NCI-H345 treated with DMSO at 0.1 percent for 48 hours (cell line): ENCODE measurements around the gene SLC5A2.

Experiments
- DNase-seq: peaks from one replicate; lab custom pipeline; 2025; ENCODE audit not compliant: unreplicated experiment; lab: John Stamatoyannopoulos, UW

Gene SLC5A2

DNA sequence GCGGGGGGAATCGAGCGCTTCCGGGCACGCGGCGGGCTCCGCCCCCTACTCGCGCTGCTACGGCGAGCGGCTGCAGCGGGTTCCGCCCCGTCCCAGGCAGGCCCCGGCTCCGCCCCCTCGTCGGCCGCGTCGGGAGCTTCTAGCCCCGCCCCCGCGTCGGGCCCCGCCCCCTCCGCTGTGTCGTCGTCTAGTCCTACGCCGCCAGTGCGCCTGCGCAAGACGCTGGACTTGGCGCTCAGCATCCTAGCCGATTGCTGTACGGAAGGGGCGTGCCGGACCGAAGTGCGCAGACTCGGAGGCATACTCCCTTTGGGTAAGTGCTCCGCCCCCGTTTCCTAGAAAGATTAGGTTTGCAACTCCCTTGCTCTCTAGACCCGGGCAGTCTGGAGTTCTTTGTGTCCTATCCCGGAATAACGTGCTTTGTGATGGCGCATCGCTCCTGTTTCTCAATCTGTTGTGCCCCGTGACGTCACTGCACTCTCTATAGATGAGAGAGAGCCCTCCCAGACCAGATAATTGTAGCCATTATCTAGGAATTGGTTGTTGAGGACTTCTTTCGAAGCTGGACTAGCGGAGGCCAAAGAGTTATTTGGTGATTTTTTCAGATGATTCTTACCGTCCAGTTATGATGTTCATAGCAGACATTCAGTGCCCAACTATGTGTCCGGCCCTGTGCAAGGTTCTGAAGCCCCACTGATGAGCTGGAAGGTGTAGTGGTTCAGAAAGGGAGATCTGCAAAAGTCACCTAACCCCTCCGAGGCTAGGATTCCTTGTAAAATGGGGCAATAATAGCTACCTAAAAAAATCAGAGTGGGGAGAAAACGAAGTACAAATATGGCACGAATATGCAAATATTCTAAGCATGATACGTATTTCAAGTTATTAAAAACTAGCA lies 23.0 kb upstream of the SLC5A2 start:
- peak; percentile 100 for DNase-seq

DNA sequence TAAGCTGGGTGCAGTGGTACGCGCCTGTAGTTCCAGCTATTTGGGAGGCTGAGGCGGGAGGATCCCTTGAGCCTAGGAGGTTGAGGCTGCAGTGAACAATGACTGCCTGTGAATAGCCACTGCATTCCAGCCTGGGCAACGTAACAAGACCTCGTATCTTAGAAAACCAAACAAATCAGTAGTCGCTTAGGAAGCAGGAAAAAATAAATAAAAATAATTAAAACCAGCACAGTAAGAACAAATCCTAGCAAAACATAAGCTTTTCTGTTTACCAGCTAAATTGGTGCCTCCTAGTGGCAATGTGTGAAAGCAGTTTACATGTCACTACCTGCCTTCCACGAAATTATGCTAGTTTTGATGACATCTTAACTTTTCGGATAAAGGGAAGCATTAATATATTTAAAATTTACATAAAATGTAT lies 22.3 kb upstream of the SLC5A2 start:
- DNase-seq = peak; percentile 52

GRCh38 chr16:31461201-31461920 lies 21.6 kb upstream of the SLC5A2 start:
- no peak for DNase-seq

- no peak for DNase-seq
Measured at GRCh38 chr16:31461921-31462804, 20.8 kb upstream of the SLC5A2 start.

DNA sequence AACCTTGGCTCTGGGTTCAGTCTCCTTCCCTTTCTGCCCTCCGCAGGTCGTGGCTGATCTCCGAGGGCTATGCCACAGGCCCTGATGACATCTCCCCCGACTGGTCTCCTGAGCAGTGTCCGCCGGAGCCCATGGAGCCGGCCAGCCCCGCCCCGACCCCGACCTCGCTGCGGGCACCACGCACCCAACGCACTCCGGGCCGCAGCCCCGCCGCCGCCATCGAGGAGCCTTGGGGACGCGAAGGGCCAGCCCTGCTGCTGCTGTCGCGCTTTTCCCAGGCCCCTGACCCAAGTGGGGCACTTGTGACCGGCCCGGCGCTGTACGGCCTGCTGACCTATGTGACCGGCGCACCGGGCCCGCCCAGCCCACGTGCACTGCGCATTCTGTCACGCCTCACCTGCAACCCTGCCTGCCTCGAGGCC lies 18.6 kb upstream of the SLC5A2 start:
- no peak for DNase-seq

DNA sequence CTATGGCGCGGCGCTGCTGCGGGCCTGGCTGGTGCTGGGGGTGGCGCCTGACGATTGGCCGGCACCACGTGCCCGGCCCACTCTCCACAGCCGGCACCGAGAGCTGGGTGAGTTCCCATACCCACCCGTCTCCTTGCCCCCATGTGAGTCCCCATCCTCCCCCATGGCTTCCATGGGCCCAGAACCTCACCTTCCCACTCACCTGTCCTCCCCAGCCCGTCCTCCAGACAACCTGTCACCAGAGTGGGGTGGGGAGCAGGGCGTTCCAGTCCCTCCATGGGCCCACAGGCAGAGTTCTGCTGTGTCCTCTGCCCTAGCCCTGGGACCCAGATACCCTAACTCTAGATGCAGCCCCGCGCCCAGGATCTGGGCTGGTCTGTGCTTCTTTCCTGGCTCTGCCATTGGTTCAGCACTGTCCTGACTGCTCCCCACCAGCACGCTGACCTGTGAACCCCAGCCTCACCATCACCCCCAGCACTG lies 18.1 kb upstream of the SLC5A2 start:
- no peak for DNase-seq

DNA sequence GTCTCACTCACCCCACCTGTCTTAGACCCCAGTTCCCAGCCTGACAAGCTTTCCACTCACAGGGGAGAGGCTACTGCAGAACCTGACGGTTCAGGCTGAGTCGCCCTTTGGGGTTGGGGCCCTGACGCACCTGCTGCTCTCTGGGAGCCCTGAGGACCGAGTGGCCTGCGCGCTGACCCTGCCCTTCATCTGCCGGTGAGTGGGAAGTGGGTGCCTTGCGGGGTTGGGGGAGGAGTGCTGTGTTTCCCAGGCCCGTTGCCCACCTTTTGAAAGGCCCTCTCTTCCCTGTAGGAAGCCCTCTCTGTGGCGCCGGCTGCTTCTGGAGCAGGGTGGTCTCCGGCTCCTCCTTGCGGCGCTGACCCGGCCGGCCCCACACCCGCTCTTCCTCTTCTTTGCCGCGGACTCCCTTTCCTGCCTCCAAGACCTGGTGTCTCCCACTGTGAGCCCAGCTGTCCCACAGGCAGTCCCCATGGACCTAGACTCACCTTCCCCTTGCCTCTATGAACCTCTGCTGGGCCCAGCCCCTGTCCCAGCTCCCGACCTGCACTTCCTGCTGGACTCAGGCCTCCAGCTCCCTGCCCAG lies 17.0 kb upstream of the SLC5A2 start:
- no peak for DNase-seq

DNA sequence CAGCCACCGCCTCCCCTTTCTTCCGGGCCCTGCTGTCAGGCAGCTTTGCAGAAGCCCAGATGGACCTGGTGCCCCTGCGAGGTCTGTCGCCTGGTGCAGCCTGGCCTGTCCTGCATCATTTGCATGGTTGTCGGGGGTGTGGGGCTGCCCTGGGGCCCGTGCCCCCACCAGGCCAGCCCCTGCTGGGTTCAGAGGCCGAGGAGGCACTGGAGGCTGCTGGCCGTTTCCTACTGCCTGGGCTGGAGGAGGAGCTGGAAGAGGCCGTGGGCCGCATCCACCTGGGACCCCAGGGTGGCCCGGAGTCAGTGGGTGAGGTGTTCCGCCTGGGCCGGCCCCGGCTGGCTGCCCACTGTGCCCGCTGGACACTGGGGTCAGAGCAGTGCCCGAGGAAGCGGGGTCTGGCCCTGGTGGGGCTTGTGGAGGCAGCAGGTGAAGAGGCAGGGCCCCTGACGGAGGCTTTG lies 16.5 kb upstream of the SLC5A2 start:
- DNase-seq = no peak

DNA sequence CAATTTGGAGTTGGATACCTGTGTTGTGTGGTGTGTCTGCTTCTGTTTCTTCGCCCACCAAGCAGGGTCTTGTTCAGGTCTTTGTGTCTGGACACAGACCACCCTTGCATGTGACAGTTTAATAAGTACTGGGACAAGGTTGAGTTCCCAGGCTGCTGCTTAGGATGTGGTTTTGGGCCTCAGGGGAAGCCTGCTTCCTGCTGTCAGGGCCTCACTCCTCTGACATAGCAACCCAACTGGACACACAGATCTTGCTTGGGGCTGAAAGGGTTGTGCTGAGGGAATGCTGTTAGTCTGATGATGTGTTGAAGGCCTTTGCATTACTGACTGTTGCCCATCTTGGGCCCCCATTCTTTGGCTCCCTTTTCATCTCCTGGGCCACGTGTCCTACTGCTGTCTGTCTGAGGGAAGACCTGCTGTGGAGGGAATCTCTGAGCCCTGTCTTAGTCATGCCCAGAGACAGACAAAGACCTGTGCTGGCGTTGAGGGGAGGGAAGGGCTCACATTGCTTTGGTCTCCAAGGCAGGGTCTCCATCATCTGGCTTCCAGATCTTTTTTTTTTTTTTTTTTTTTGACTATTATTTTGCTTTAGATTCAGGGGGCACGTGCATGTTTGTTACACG lies 15.7 kb upstream of the SLC5A2 start:
- DNase-seq = no peak

- no peak for DNase-seq
Measured at GRCh38 chr16:31467858-31468257, 15.1 kb upstream of the SLC5A2 start.

GRCh38 chr16:31470615-31471014 lies 12.3 kb upstream of the SLC5A2 start:
- no peak for DNase-seq

DNA sequence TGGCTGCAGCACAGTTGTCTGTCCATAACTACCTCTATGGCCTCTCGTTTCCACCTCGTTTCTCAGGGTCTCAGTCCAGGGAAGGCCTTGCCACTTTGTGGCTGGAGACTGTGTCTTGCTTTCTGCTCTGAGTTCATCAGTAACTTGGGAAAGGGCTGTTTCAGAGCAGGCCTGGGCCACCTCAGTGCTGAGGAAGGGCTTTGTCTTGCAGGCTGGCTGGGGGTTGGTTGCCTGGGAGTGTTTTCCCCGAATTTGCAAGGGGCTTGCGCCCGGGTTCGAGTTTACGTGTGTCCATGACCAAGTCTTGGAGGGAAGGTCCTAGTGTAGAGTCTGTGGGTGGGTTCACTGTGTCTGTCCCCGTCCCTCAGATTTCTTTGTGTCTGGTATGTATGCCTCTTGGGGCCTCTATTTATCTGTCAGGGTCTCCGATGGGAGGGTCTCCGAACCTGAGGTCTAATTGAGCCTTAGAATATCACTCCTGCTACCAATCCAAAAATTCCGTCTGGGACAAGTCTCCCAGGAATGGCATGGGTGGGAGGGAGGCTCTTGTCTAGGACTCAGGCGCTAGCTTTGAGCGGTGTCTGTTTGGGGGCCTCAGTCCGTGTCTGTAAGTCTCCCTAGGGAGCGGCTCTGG lies 11.6 kb upstream of the SLC5A2 start:
- no peak for DNase-seq

GRCh38 chr16:31471875-31472708 lies 10.8 kb upstream of the SLC5A2 start, which contains the start of gene TGFB1I1:
TSS of gene TGFB1I1 (plus strand) at chr16:31472152. CDS start at chr16:31472189, 37 bp downstream.
- no peak for DNase-seq

- DNase-seq = peak; percentile 43
Measured at GRCh38 chr16:31472709-31473203, 10.2 kb upstream of the SLC5A2 start.

DNA sequence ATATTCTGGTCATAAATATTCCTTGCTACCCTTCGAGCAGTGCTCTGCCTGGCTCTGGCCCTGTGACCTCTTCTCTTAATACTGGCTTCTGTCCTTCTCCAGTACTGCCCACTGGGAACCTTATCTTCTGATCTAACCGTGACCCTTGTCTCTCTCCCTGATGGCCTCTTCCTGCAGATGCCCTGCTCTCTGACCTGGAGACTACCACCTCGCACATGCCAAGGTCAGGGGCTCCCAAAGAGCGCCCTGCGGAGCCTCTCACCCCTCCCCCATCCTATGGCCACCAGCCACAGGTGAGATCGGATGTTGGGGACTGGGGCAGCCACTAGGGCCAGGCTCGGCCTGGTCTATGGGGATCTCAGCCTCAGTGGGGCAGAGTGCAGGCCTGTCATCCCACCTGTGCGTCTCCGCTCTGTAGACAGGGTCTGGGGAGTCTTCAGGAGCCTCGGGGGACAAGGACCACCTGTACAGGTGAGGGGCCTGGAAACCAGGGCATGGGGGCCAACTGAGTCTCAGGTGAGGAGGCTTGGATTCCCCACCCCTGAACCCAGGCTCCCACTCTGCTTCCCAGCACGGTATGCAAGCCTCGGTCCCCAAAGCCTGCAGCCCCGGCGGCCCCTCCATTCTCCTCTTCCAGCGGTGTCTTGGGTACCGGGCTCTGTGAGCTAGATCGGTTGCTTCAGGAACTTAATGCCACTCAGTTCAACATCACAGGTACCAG lies 9.5 kb upstream of the SLC5A2 start:
- DNase-seq = no peak

- no peak for DNase-seq
Measured at GRCh38 chr16:31474173-31474714, 8.7 kb upstream of the SLC5A2 start.
